Osteocyte (in vitro differentiated cells): ENCODE measurements around the gene OAF. TPM values are rescaled to one million over a fixed set of nuclear protein-coding genes. Genes with fewer than 3 reads are reported as not detected.

Source experiments
- DNase-seq: peaks from one replicate; pipeline ENCODE4 v3.0.0; 2021; ENCODE audit warnings: mixed read lengths; ENCODE audit not compliant: unreplicated experiment; ENCODE audit errors: extremely low spot score
- H3K27ac Mint-ChIP-seq: one replicate; pipeline ENCODE4 v1.8.0; 2021; ENCODE audit warnings: mild to moderate bottlenecking, mixed read lengths; ENCODE audit not compliant: unreplicated experiment
- H3K27me3 Mint-ChIP-seq: one replicate; pipeline ENCODE4 v1.8.0; 2021; ENCODE audit warnings: mixed read lengths; ENCODE audit not compliant: unreplicated experiment
- H3K36me3 Mint-ChIP-seq: one replicate; pipeline ENCODE4 v1.8.0; 2021; ENCODE audit warnings: mixed read lengths; ENCODE audit not compliant: unreplicated experiment
- H3K4me1 Mint-ChIP-seq: one replicate; pipeline ENCODE4 v1.8.0; 2021; ENCODE audit warnings: mixed read lengths; ENCODE audit not compliant: unreplicated experiment
- H3K4me3 Mint-ChIP-seq: one replicate; pipeline ENCODE4 v1.8.0; 2021; ENCODE audit warnings: mild to moderate bottlenecking, moderate library complexity, mixed read lengths; ENCODE audit not compliant: unreplicated experiment
- H3K9me3 Mint-ChIP-seq: one replicate; pipeline ENCODE4 v1.8.0; 2021; ENCODE audit warnings: mixed read lengths; ENCODE audit not compliant: unreplicated experiment
- total RNA-seq: library from RNA; stranded (reverse); gene quantifications from 2 replicates; pipeline ENCODE4 v1.2.1, GENCODE V29; 2021
- TF ChIP-seq, protein P1 (sequence below): fragments of 200-600 bp; sonication (generic); IDR thresholded peaks from 2 replicates; pipeline ENCODE4 v1.5.0; 2021; ENCODE audit warnings: antibody characterized with exemption, mild to moderate bottlenecking, moderate library complexity

Gene OAF
- total RNA-seq, 1 donor from 2014 or later, result 10.2 TPM

DNA sequence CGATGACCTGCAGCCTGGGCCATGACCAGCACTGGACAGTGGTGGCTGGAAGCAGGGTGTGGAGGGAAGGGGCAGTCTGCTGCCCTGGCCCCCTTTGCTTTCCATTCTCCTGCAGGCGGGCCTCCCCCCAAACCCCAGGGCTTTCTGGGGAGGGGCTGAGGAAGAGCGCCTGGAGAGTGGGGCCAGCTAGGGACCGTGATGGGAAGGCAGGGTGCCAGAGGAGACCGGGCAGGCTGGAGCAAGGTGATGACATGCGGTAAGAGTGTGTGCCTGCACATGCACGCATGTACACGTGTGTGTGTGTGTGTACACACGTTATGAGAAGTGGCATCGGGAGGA lies 7.8 kb downstream of the OAF start:
- no peak overlapping the region for H3K4me3 Mint-ChIP-seq
- no peaks in the 10 kb centered on the region for H3K27me3 Mint-ChIP-seq
- TF ChIP-seq, protein P1, sequence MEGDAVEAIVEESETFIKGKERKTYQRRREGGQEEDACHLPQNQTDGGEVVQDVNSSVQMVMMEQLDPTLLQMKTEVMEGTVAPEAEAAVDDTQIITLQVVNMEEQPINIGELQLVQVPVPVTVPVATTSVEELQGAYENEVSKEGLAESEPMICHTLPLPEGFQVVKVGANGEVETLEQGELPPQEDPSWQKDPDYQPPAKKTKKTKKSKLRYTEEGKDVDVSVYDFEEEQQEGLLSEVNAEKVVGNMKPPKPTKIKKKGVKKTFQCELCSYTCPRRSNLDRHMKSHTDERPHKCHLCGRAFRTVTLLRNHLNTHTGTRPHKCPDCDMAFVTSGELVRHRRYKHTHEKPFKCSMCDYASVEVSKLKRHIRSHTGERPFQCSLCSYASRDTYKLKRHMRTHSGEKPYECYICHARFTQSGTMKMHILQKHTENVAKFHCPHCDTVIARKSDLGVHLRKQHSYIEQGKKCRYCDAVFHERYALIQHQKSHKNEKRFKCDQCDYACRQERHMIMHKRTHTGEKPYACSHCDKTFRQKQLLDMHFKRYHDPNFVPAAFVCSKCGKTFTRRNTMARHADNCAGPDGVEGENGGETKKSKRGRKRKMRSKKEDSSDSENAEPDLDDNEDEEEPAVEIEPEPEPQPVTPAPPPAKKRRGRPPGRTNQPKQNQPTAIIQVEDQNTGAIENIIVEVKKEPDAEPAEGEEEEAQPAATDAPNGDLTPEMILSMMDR, result no peak
- DNase-seq, result no peak
- peaks cover 20% of the 10 kb centered on the region for H3K4me1 Mint-ChIP-seq
- H3K27ac Mint-ChIP-seq, result no peak overlapping the region
- no peaks in the 10 kb centered on the region for H3K9me3 Mint-ChIP-seq
- no peaks in the 10 kb centered on the region for H3K36me3 Mint-ChIP-seq

DNA sequence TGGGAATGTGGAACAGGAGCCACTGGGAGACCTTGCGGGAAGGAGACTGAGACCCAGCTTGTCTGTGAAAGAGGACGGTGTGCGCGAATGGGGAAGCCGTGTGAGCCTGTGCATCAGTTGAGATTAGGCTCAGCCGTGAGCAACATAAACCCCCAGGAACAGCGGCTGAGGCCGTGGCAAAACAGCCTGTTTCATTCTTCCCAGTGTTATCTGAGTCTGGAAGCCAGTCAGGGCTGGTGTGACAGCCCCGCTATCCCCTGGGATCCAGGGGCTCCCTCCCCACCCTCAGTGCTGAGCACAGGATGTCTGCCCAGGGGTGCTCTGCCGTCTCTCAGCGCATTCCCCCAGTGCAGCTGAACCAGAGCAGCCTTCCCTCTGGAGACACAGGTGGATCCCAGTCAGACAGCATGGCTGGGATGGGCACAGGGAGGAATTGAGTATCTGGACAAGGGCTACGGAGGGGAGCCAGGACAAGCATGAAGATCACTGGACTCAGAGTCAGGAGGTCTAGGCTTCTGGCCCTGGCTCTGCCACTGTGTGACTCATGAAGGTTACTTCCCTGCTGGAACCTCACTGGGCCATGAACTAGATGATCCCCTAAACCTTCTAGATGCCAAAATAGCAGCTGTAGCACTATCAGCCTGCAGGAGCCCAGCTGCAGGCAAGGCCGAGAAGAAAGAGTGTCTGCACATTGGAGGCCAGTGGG lies 8.6 kb downstream of the OAF start:
- no peaks in the 10 kb centered on the region for H3K9me3 Mint-ChIP-seq
- H3K27ac Mint-ChIP-seq, result no peak overlapping the region
- no peak overlapping the region for H3K4me3 Mint-ChIP-seq
- TF ChIP-seq, protein P1, result no peak
- peaks cover 22% of the 10 kb centered on the region for H3K4me1 Mint-ChIP-seq
- no peaks in the 10 kb centered on the region for H3K36me3 Mint-ChIP-seq
- DNase-seq, result no peak
- H3K27me3 Mint-ChIP-seq, result no peaks in the 10 kb centered on the region

DNA sequence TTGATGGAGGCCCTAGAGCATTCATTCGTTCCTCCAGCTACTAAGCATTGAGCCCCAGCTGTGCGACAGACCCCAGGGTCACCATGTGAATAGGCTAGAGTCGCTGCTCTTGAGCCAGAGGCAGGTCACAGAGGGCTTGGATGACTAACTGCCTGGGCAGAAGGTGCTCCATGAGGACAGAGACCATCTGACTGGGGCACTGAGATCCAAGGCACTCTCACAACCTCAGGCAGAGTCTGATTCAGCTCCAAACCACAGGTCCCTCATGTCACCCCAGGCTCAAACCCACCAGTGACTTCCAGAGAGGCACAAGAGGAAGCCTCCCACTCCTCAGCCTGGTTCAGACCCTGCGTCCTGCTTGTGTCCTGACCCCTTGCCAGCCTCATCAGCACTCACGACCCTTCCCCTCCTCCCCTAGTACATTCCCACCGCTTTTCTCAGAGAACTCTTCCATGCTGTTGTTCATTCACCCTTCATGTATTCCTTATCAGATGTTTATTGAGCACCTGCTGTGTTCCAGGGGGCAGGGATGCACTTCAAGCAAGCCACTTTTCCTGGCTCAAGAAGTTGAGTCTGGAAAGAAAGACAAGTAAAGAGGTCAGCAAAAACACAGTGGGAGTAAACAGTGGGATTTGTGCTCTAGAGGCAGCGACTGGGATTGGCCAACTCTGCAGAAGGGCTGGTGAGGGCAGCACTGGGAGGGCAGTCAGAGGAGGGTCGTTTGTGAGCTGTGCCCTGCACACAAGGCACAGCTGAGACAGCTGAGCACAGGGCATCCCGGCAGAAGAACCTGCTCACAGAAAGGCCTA lies 9.3 kb downstream of the OAF start:
- Mint-ChIP-seq H3K9me3 (no peaks in the 10 kb centered on the region), H3K4me3 (no peak overlapping the region), H3K4me1 (peaks cover 30% of the 10 kb centered on the region), H3K27me3 (no peaks in the 10 kb centered on the region), H3K27ac (no peak overlapping the region), H3K36me3 (no peaks in the 10 kb centered on the region)
- TF ChIP-seq, protein P1, result no peak
- DNase-seq, result no peak

DNA sequence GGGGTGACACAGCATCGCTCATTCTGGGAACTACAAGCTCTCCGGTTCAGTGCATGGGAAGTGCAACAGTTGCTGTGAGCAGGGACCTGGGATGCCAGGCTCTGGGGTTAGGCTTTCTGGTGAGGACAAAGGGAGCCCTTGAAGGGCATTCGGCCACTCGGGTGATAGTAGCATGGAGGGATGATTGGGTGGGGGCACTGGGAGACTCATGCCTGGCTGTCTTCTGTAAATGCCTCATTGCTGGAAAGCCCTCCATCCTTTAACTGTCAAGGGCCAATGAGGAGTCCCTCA lies 9.9 kb downstream of the OAF start:
- H3K9me3 Mint-ChIP-seq, result no peaks in the 10 kb centered on the region
- no peak overlapping the region for H3K4me3 Mint-ChIP-seq
- TF ChIP-seq, protein P1, result no peak
- DNase-seq, result no peak
- H3K27me3 Mint-ChIP-seq, result no peaks in the 10 kb centered on the region
- no peaks in the 10 kb centered on the region for H3K36me3 Mint-ChIP-seq
- H3K4me1 Mint-ChIP-seq, result peaks cover 33% of the 10 kb centered on the region
- no peak overlapping the region for H3K27ac Mint-ChIP-seq

DNA sequence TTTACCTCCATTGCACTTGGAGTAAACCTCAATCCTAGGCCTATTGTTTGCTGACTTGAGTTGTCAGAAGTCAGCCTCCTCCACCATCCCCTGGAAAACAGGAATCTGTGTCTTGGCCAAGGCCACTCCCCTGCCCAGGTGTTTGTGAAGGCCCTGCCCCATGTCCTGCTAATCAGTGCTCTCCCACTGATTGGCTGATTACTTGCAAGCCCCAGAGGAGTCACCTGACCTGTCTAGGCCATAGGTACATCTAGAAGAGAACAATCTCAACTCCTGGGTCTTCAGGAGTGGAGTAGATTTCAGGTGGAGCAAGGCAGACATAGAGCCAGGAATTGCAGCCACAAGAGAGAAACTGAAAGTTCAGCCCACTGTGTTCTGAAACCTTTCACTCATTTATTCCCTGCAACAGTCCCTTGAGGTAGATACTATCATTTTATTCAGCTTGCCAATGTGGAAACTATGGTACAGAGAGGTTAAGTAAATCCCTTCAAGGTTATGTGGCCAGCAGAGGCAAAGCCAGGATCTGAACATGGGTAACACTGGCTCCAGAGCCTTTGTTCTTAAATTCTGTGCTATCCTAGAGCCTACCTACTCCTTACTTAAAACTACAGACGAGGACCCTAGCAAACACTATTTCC lies 10.4 kb downstream of the OAF start:
- DNase-seq, result no peak
- no peaks in the 10 kb centered on the region for H3K36me3 Mint-ChIP-seq
- no peak overlapping the region for H3K4me3 Mint-ChIP-seq
- H3K9me3 Mint-ChIP-seq, result no peaks in the 10 kb centered on the region
- peaks cover 34% of the 10 kb centered on the region for H3K4me1 Mint-ChIP-seq
- no peak overlapping the region for H3K27ac Mint-ChIP-seq
- no peaks in the 10 kb centered on the region for H3K27me3 Mint-ChIP-seq
- TF ChIP-seq, protein P1, result no peak
